Effector memory CD4-positive, alpha-beta T cell (primary cell): ENCODE measurements around the gene GRK5.

Experiments
- DNase-seq, 3 donors: peaks; one replicate each; pipeline ENCODE4 v3.0.0-alpha.2; 2020
- H3K27ac ChIP-seq: 2 replicates; pipeline ENCODE4 v1.7.0; 2013; ENCODE audit warnings: mild to moderate bottlenecking, low read length, moderate library complexity; ENCODE audit not compliant: insufficient read depth, poor library complexity, severe bottlenecking
- H3K27me3 ChIP-seq: replicated peaks from 2 replicates; pipeline ENCODE4 v1.7.0; 2013; ENCODE audit warnings: mild to moderate bottlenecking, low read length; ENCODE audit not compliant: insufficient read depth, control insufficient read depth, poor library complexity, severe bottlenecking
- H3K36me3 ChIP-seq: 2 replicates; pipeline ENCODE4 v1.7.0; 2013; ENCODE audit warnings: mild to moderate bottlenecking, low read length, moderate library complexity; ENCODE audit not compliant: control insufficient read depth, insufficient read depth
- H3K4me1 ChIP-seq: 2 replicates; pipeline ENCODE4 v1.7.0; 2013; ENCODE audit warnings: low read length, mild to moderate bottlenecking; ENCODE audit not compliant: control insufficient read depth, insufficient read depth, poor library complexity, severe bottlenecking
- H3K4me3 ChIP-seq: 2 replicates; pipeline ENCODE4 v1.7.0; 2013; ENCODE audit warnings: low read length, low read depth, mild to moderate bottlenecking; ENCODE audit not compliant: insufficient read depth, poor library complexity, severe bottlenecking
- H3K9me3 ChIP-seq: 2 replicates; pipeline ENCODE4 v1.7.0; 2013; ENCODE audit warnings: mild to moderate bottlenecking, low read length, moderate library complexity; ENCODE audit not compliant: control insufficient read depth

The GRK5 gene

GRCh38 chr10:119290301-119291048 lies 83.1 kb downstream of the GRK5 start:
- Histone ChIP-seq H3K4me3 (no peak overlapping the region), H3K4me1 (peaks cover 41% of the 10 kb centered on the region), H3K27me3 (no peaks in the 10 kb centered on the region), H3K9me3 (no peaks in the 10 kb centered on the region), H3K27ac (no peak overlapping the region), H3K36me3 (no peaks in the 10 kb centered on the region)
- DNase-seq = no peak

- Histone ChIP-seq H3K27me3 (no peaks in the 10 kb centered on the region), H3K9me3 (no peaks in the 10 kb centered on the region), H3K27ac (no peak overlapping the region), H3K4me1 (peaks cover 32% of the 10 kb centered on the region), H3K36me3 (no peaks in the 10 kb centered on the region), H3K4me3 (no peak overlapping the region)
- no peak for DNase-seq
These were observed 84.0 kb downstream of the GRK5 start for GRCh38 chr10:119291223-119291900.

DNA sequence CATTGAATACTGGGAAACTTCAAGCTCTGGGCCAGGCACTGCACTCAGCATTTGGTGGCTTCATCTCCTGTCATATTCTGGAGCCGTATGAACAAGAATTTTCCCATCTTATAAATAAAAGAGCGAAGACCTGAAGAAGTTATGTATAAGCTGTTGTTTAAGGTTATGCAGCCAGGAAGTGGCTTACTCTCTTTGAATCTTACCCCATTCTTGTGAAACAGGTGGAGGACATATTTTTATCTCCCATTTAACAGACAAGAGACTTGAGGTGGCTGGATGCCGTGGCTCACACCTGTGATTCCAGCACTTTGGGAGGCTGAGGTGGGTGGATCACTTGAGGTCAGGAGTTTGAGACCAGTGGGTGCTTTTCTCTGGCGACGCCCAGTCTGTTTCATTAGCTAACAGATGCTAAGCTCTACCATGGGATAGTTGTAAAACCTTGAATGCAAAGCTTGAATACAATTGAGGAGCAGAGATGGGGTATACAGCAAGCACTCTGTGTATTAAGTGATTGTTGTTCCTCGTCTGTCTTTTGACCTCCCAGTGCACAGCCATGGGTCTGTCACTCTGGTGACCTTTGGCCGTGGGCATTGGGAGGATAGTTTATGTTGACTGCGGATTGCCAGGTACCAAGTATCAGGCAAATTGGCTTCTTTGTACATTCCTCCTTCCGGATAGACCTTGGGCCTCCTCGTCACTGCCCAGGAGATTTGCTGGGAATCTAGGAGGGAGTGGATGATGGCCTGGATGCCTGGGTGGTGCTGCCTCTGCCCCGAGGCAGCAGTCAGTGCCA lies 85.8 kb downstream of the GRK5 start:
- Histone ChIP-seq H3K4me1 (peaks cover 29% of the 10 kb centered on the region), H3K27ac (peak overlapping the region; percentile 2), H3K9me3 (no peaks in the 10 kb centered on the region), H3K27me3 (no peaks in the 10 kb centered on the region), H3K36me3 (no peaks in the 10 kb centered on the region), H3K4me3 (no peak overlapping the region)
- no peak for DNase-seq

GRCh38 chr10:119296703-119297102 lies 89.3 kb downstream of the GRK5 start:
- no peak for DNase-seq
- H3K9me3 ChIP-seq = no peaks in the 10 kb centered on the region
- no peak overlapping the region for H3K4me3 ChIP-seq
- H3K4me1 ChIP-seq = peaks cover 29% of the 10 kb centered on the region
- no peaks in the 10 kb centered on the region for H3K36me3 ChIP-seq
- no peak overlapping the region for H3K27ac ChIP-seq
- H3K27me3 ChIP-seq = no peaks in the 10 kb centered on the region

DNA sequence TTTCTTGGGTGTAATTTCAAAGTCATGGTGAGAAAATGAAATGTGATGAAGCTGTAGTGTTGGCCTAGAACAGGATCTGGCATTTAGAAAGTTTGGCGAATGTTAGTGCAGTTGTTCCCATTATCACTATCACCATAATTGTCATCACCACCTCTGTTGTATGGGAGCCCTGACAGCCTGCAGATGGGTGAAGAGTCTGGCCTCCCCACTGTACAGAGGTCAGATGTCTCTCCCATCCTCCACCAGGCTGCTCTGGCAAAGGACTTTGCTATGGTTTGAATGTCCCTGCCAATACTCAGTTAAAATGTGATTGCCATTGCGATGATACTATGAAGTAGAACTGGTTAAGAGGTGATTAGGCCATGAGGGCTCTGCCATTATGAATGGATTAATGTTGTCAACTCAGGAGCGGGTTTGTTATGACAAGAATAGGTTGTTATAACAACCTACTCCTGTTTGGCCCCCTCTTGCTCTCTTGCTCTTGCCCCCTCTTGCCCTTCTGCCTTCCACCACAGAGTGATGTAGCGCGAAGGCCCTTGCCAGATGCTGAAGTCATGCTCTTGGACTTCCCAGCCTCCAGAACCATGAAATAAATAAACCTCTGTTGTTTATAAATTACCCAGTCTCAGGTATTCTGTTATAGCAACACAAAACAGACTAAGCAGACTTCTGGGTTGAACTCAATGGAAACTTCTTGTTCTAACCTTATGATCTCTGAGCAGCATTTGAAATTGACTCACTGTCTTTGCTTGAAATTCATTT lies 90.0 kb downstream of the GRK5 start:
- H3K36me3 ChIP-seq = no peaks in the 10 kb centered on the region
- DNase-seq = no peak
- H3K27me3 ChIP-seq = no peaks in the 10 kb centered on the region
- H3K4me1 ChIP-seq = peaks cover 32% of the 10 kb centered on the region
- H3K4me3 ChIP-seq = no peak overlapping the region
- no peaks in the 10 kb centered on the region for H3K9me3 ChIP-seq
- H3K27ac ChIP-seq = no peak overlapping the region

DNA sequence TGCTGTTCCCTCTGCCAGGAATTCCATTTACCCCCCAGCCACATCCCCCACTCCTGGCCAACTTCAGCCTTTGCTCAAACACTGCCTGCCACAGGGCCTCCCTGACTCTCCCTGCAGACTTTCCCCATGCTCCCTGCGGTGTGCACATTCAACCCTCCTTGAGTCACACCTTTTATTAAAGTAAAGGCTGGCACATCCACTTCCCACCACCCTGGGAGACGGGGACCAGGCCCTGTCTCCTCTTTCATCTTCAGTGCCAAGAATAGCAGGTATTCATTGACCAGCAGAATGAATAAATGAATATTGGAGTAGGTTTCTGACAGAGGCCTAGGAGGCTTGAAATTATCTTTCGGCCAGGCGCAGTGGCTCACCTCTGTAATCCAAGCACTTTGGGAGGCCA lies 91.4 kb downstream of the GRK5 start:
- DNase-seq = no peak
- H3K9me3 ChIP-seq = no peaks in the 10 kb centered on the region
- no peak overlapping the region for H3K27ac ChIP-seq
- no peaks in the 10 kb centered on the region for H3K36me3 ChIP-seq
- no peak overlapping the region for H3K4me3 ChIP-seq
- H3K27me3 ChIP-seq = no peaks in the 10 kb centered on the region
- H3K4me1 ChIP-seq = peaks cover 35% of the 10 kb centered on the region

- Histone ChIP-seq H3K36me3 (no peaks in the 10 kb centered on the region), H3K27ac (no peak overlapping the region), H3K9me3 (no peaks in the 10 kb centered on the region), H3K4me1 (peaks cover 35% of the 10 kb centered on the region), H3K4me3 (no peak overlapping the region), H3K27me3 (no peaks in the 10 kb centered on the region)
- DNase-seq = no peak
These were observed 92.2 kb downstream of the GRK5 start for GRCh38 chr10:119299531-119299930.

GRCh38 chr10:119301397-119301796 lies 94.0 kb downstream of the GRK5 start:
- no peaks in the 10 kb centered on the region for H3K27me3 ChIP-seq
- H3K36me3 ChIP-seq = no peaks in the 10 kb centered on the region
- H3K9me3 ChIP-seq = no peaks in the 10 kb centered on the region
- peak overlapping the region; percentile 80 for H3K27ac ChIP-seq
- DNase-seq = peak; percentile 31 to 54 (median 34)
- H3K4me3 ChIP-seq = peak overlapping the region; percentile 30
- peaks cover 50% of the 10 kb centered on the region for H3K4me1 ChIP-seq

GRCh38 chr10:119302172-119302571 lies 94.8 kb downstream of the GRK5 start:
- Histone ChIP-seq H3K9me3 (no peaks in the 10 kb centered on the region), H3K36me3 (no peaks in the 10 kb centered on the region), H3K4me1 (peaks cover 57% of the 10 kb centered on the region), H3K27ac (peak overlapping the region; percentile 80), H3K27me3 (no peaks in the 10 kb centered on the region), H3K4me3 (no peak overlapping the region)
- no peak for DNase-seq
